K562 (cell line): ENCODE measurements around the gene CD99L2. TPM values are rescaled to one million over a fixed set of nuclear protein-coding genes. Genes with fewer than 3 reads are reported as not detected.

Experiments used
- ARID1B ChIP-seq: fragments of 450-650 bp; IDR thresholded peaks from 2 replicates; pipeline ENCODE4 v1.6.1; 2016; ENCODE audit warnings: antibody characterized with exemption, mild to moderate bottlenecking, inconsistent platforms
- HMG20B ChIP-seq: fragments of 250-450 bp; sonication (Bioruptor Pico); IDR thresholded peaks from 2 replicates; pipeline ENCODE4 v1.5.0; 2021; ENCODE audit warnings: mild to moderate bottlenecking
- KDM1A ChIP-seq, 2 experiments: fragments of 450-650 bp; IDR thresholded peaks; 2 replicates each; pipeline ENCODE4 v1.6.1; 2016; ENCODE audit warnings: mild to moderate bottlenecking in 2 of 2
- PBX2 ChIP-seq, 2 experiments: IDR thresholded peaks in 1 of 2; conservative IDR thresholded peaks in 1 of 2; 2 replicates each; pipeline ENCODE4 v1.6.1; 2016; ENCODE audit warnings: low read depth in 2 of 2, mild to moderate bottlenecking in 1 of 2, missing compliant biosample characterization in 1 of 2, missing genetic modification characterization in 1 of 2, moderate library complexity in 1 of 2
- PKNOX1 ChIP-seq: fragments of 450-650 bp; IDR thresholded peaks from 2 replicates; pipeline ENCODE4 v1.6.1; 2016
- SMARCE1 ChIP-seq: fragments of 450-650 bp; IDR thresholded peaks from 2 replicates; pipeline ENCODE4 v1.7.1; 2016; ENCODE audit warnings: mild to moderate bottlenecking
- ZNF584 ChIP-seq: fragments of 200-800 bp; sonication (Bioruptor generic); IDR thresholded peaks from 2 replicates; pipeline ENCODE4 v1.6.1; 2016; ENCODE audit warnings: low read depth, mild to moderate bottlenecking, missing genetic modification characterization, missing compliant biosample characterization
- polyA plus RNA-seq, 8 experiments: library from polyadenylated mRNA; depleted of rRNA in 4 of 8; stranded (reverse) in 5 of 8; unstranded in 3 of 8; fragments of >200 nt; fragmentation: Nextera tagmentation in 2 of 8; fragmentation: Illumina TruSeq in 1 of 8; extraction: Ambion mirVana in 2 of 8; extraction: Trizol in 1 of 8; gene quantifications; 2 replicates each; pipeline versions ENCODE4 v1.2.1 to v1.2.3, GENCODE V29; 2011 to 2014; ENCODE audit warnings: inconsistent platforms in 1 of 8, missing spikeins in 1 of 8
- total RNA-seq, 7 experiments: library from RNA; depleted of rRNA in 6 of 7; stranded (reverse); fragments of >200 nt in 6 of 7; fragmentation: Illumina TruSeq in 2 of 7; extraction: Trizol in 2 of 7; gene quantifications; 2 replicates each; pipeline versions ENCODE4 v1.2.1 to v1.2.3, GENCODE V29; 2011 to 2021; ENCODE audit warnings: low replicate concordance in 1 of 7

The CD99L2 gene
- total and polyA plus RNA-seq, 9 of the 15 experiments (the other 6 are each of a cell fraction or from before 2014, with no cell fraction given) = 0.76 to 19.0 (median 11.9) TPM

- no peak for TF ChIP-seq PBX2 (CRISPR knock-in tag; IDR thresholded peaks at IDR 0.05; ENCODE audit: low read depth)
- peak; percentile 58; the same call in 1 of the 2 replicates for TF ChIP-seq PBX2 (tag; conservative IDR thresholded peaks at IDR 0.05; ENCODE audit: low read depth)
- peak; percentile 74 for TF ChIP-seq PKNOX1
- peak; percentile 83 for TF ChIP-seq ARID1B
- TF ChIP-seq HMG20B (CRISPR knock-in tag) = no peak
- 0 out of 4 replicates have a peak, but pooled peaks of 1 of the 2 experiments have one; percentile 6 for TF ChIP-seq KDM1A (IDR thresholded peaks at IDR 0.05)
- TF ChIP-seq SMARCE1 = 0 out of 2 replicates have a peak, but pooled peaks have one; percentile 19
- no peak for TF ChIP-seq ZNF584 (CRISPR knock-in tag)
Measured at GRCh38 chrX:150941580-150941979, 43.1 kb upstream of the CD99L2 start (continued).
